Peyer's patch (tissue), 4 donors: Measurements from ENCODE around the gene LYRM9.

Experiments used
- POLR2A ChIP-seq, 2 donors: fragments of 450-650 bp; IDR thresholded peaks; one replicate each; pipeline ENCODE4 v1.5.1; 2017; ENCODE audit warnings: antibody characterized with exemption in 2 of 2, mild to moderate bottlenecking in 2 of 2, moderate library complexity in 2 of 2
- TF ChIP-seq, protein P1 (sequence below), 6 experiments: fragments of 450-650 bp in 4 of 6; fragments of 200-600 bp in 2 of 6; sonication (generic) in 1 of 6; IDR thresholded peaks; one replicate each; pipeline ENCODE4 v1.5.1; 2017 to 2019; ENCODE audit warnings: antibody characterized with exemption in 6 of 6, mild to moderate bottlenecking in 3 of 6, moderate library complexity in 1 of 6

DNA sequence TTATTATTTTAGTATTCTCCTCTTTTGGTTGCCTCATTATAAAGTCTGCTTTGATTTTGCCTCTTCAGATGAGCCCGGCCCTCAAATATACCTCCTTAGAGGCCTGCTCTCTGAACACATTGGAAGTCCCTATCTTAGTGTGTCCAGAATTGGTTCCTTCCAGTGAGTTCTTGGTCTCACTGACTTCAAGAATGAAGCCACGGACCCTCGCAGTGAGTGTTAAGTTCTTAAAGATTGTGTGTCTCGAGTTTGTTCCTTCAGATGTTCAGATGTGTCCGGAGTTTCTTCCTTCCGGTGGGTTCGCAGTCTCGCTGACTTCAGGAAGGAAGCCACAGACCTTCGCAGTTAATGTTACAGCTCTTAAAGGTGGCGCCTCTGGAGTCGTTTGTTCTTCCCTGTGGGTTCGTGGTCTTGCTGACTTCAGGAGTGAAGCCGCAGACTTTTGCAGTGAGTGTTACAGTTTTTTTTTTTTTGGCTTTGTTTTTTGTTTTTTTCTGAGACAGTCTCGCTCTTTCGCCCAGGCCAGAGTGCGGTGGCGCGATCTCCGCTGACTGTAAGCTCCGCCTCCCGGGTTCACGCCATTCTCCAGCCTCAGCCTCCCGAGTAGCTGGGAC is 47.0 kb downstream of the LYRM9 start:
- TF ChIP-seq, protein P1, sequence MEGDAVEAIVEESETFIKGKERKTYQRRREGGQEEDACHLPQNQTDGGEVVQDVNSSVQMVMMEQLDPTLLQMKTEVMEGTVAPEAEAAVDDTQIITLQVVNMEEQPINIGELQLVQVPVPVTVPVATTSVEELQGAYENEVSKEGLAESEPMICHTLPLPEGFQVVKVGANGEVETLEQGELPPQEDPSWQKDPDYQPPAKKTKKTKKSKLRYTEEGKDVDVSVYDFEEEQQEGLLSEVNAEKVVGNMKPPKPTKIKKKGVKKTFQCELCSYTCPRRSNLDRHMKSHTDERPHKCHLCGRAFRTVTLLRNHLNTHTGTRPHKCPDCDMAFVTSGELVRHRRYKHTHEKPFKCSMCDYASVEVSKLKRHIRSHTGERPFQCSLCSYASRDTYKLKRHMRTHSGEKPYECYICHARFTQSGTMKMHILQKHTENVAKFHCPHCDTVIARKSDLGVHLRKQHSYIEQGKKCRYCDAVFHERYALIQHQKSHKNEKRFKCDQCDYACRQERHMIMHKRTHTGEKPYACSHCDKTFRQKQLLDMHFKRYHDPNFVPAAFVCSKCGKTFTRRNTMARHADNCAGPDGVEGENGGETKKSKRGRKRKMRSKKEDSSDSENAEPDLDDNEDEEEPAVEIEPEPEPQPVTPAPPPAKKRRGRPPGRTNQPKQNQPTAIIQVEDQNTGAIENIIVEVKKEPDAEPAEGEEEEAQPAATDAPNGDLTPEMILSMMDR (IDR thresholded peaks at IDR 0.05), result no peak
- no peak for TF ChIP-seq POLR2A (IDR thresholded peaks at IDR 0.05)
